Bronchial epithelial cell (primary cell): ENCODE results near the gene CDCP1. TPM values are rescaled to one million over a fixed set of nuclear protein-coding genes. Genes with fewer than 3 reads are reported as not detected.

Experiments
- DNase-seq: peaks from one replicate; pipeline ENCODE4 v3.0.0-alpha.2; 2010; ENCODE audit warnings: low read depth
- FAIRE-seq: peaks from 2 replicates; lab custom pipeline; 2011; peaks lifted over from hg19 to GRCh38; lab: Jason Lieb, UNC
- H3K27me3 ChIP-seq: 2 replicates; pipeline ENCODE4 v1.5.1; 2011; ENCODE audit warnings: low read length; ENCODE audit not compliant: control insufficient read depth, insufficient read depth
- H3K36me3 ChIP-seq: 2 replicates; pipeline ENCODE4 v1.5.1; 2011; ENCODE audit warnings: low read length; ENCODE audit not compliant: control insufficient read depth, insufficient read depth
- H3K4me3 ChIP-seq: 2 replicates; pipeline ENCODE4 v1.5.1; 2011; ENCODE audit warnings: mild to moderate bottlenecking, low read depth, low read length, control low read depth
- CTCF ChIP-seq: IDR thresholded peaks from 2 replicates; pipeline ENCODE4 v1.5.1; 2011; ENCODE audit warnings: mild to moderate bottlenecking, moderate library complexity, low read length, control low read depth, inconsistent platforms; ENCODE audit not compliant: insufficient read depth, severe bottlenecking
- total RNA-seq: library from RNA; depleted of rRNA; stranded (reverse); fragments of >200 nt; gene quantifications from 2 replicates; pipeline ENCODE4 v1.2.1, GENCODE V29; 2014

The CDCP1 gene
- total RNA-seq, 1 donor from 2014 or later: 41.3 TPM

GRCh38 chr3:45090855-45091254 lies 55.3 kb downstream of the CDCP1 start:
- peaks cover 44% of the 10 kb centered on the region for H3K36me3 ChIP-seq
- peak; percentile 47 for FAIRE-seq
- no peak overlapping the region for H3K4me3 ChIP-seq
- DNase-seq: no peak
- no peak for TF ChIP-seq CTCF
- no peaks in the 10 kb centered on the region for H3K27me3 ChIP-seq

- FAIRE-seq (peak; percentile 93), DNase-seq (peak; percentile 87)
- TF ChIP-seq CTCF: no peak
- Histone ChIP-seq H3K4me3 (no peak overlapping the region), H3K27me3 (no peaks in the 10 kb centered on the region), H3K36me3 (peaks cover 47% of the 10 kb centered on the region)
Observed at GRCh38 chr3:45088543-45089358, 57.4 kb downstream of the CDCP1 start.

GRCh38 chr3:45087155-45087554 lies 59.0 kb downstream of the CDCP1 start:
- FAIRE-seq: no peak

GRCh38 chr3:45084820-45085816 lies 61.1 kb downstream of the CDCP1 start:
- FAIRE-seq (peak; percentile 86), DNase-seq (peak; percentile 54)
- Histone ChIP-seq H3K27me3 (no peaks in the 10 kb centered on the region), H3K4me3 (no peak overlapping the region), H3K36me3 (peaks cover 30% of the 10 kb centered on the region)
- no peak for TF ChIP-seq CTCF

More at GRCh38 chr3:45087155-45087554, 59.0 kb downstream of the CDCP1 start:
- no peak for DNase-seq
- Histone ChIP-seq H3K36me3 (peaks cover 42% of the 10 kb centered on the region), H3K27me3 (no peaks in the 10 kb centered on the region), H3K4me3 (no peak overlapping the region)
- TF ChIP-seq CTCF: no peak

- DNase-seq (no peak), FAIRE-seq (no peak)
- no peak for TF ChIP-seq CTCF
- Histone ChIP-seq H3K36me3 (peaks cover 28% of the 10 kb centered on the region), H3K27me3 (no peaks in the 10 kb centered on the region), H3K4me3 (no peak overlapping the region)
Observed at GRCh38 chr3:45084361-45084760, 61.8 kb downstream of the CDCP1 start.
